ENCODE data around the gene MCM3AP. TPM values are rescaled to one million over a fixed set of nuclear protein-coding genes. Genes with fewer than 3 reads are reported as not detected.
A peak's percentile ranks its signal among the peaks of the same experiment; 100 is the strongest.

The MCM3AP gene
- total RNA-seq, 1 donor from 2014 or later, result 92.2 TPM

DNA sequence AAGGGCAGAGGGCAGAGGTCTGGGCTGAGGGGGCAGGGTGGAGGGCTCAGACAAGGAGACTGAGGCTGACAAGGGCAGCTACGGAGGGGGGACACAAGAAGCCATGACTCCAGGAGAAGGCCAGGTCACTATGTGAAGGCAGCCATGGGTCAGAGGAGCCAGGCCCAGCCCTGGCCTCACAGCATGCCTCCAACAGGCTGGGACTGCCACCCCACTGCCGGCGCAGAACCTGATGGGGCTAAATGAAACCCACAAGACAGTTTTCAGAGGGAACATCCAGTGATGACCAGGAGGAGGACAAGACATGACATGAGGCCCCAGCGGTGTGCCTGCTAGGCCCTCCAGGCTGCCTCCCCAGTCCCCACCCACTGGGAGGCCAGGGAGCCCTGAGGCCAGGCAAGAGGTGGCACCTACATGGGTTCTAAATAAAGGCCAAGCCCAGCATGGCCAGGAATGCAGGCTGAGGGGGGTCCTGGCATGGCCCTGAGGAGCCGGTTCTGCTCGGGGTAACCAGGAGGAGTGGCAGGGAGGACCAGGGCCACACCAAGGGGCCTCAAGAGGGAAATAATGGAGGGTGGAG is 29.6 kb downstream of the MCM3AP start:
- peaks cover 100% of the 10 kb centered on the region for H3K36me3 ChIP-seq
- DNase-seq (peak; percentile 49), ATAC-seq (no peak)
- no peaks in the 10 kb centered on the region for H3K9me3 ChIP-seq
- H3K27ac ChIP-seq, result no peak overlapping the region
- no peaks in the 10 kb centered on the region for H3K27me3 ChIP-seq
- no peak overlapping the region for H3K4me3 ChIP-seq
- TF ChIP-seq CTCF (IDR thresholded peaks at IDR 0.05), result no peak
- intact Hi-C loops (cut with DNase I), result no loop called here
- H3K4me1 ChIP-seq, result no peaks in the 10 kb centered on the region

GRCh38 chr21:46255166-46255565 is 30.2 kb downstream of the MCM3AP start:
- Histone ChIP-seq H3K27me3 (no peaks in the 10 kb centered on the region), H3K9me3 (no peaks in the 10 kb centered on the region), H3K4me3 (no peak overlapping the region), H3K36me3 (peaks cover 100% of the 10 kb centered on the region), H3K27ac (no peak overlapping the region), H3K4me1 (no peaks in the 10 kb centered on the region)
- ATAC-seq, result no peak
- DNase-seq, result peak; percentile 44
- intact Hi-C loops (cut with DNase I), result no loop called here
- no peak for TF ChIP-seq CTCF (IDR thresholded peaks at IDR 0.05)

DNA sequence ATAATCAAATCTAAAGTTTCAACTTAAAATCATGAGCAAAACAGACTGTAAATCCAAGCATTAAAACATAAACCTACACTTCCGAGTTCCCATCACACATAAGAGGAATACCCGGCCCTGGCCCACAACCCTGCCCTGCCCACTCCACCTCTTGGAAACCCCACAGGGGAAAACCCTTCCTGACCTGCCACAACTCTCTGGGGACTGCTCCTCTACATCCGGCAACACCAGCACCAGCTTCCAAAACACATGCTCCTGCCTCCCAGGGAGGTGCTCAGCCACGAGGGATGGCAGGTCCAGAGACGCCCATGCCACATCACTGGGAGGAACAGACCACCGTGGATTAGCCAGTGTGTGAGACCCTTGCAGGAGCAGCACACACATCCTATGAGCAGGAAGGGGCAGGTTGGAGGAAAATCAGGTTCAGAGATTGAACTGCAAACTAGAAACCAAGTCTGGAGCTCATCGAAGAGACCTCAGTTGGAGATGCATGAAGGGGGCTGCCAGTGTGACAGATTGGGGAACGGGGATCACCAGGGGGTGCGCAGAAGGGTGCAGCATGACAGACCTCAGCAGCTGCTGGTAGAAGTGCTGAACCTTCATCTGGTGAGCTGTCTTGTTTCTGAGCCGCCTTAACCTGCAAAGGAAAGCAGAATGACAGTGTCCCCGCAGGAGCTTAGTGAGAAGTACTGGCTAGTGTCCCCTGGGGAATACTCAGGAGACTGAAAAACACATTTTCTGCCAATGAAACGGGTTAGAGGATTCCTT is 31.0 kb downstream of the MCM3AP start:
- Histone ChIP-seq H3K27ac (no peak overlapping the region), H3K27me3 (no peaks in the 10 kb centered on the region), H3K4me1 (no peaks in the 10 kb centered on the region), H3K4me3 (no peak overlapping the region), H3K9me3 (no peaks in the 10 kb centered on the region), H3K36me3 (peaks cover 100% of the 10 kb centered on the region)
- intact Hi-C loops (cut with DNase I), result no loop called here
- TF ChIP-seq CTCF (IDR thresholded peaks at IDR 0.05), result no peak
- no peak for ATAC-seq
- peak; percentile 38 for DNase-seq

DNA sequence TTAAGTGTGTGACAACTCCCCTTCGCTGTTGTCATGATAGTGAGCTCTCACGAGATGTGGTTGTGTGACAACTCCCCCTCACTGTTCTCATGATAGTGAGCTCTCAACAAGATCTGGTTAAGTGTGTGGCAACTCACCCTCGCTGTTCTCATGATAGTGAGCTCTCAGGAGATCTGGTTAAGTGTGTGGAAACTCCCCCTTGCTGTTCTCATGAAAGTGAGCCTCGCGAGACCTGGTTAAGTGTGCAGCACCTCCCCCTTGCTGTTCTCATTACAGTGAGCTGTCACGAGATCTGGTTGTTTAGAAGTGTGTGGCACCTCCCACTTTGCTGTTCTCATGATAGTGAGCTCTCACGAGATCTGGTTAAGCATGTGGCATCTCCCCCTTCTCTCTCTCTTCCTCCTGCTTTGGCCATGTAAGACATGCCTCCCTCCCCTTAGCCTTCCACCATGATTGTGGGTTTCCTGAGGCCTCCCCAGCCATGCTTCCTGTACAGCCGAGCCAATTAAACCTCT is 31.7 kb downstream of the MCM3AP start:
- no peak for TF ChIP-seq CTCF (IDR thresholded peaks at IDR 0.05)
- peak; percentile 15 for DNase-seq

DNA sequence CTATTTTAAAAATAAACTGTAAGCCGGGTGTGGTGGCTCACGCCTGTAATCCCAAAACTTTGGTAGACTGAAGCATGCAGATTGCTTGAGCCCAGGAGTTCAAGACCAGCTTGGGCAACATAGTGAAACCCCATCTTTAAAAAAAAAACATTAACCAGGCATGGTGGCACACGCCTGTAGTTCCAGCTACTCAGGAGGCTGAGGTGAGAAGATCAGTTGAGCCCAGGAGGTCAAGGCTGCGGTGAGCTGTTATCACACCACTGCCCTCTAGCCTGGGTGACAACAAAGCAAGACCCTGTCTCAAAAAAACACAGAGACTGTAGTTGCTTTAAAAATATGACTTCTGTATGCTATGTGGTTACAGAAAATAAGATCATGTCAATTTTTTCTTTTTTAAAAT is 32.6 kb downstream of the MCM3AP start:
- intact Hi-C loops (cut with DNase I), result no loop called here
- no peak for TF ChIP-seq CTCF (IDR thresholded peaks at IDR 0.05)
- ATAC-seq, result no peak
- peak; percentile 4 for DNase-seq
- Histone ChIP-seq H3K36me3 (peaks cover 99% of the 10 kb centered on the region), H3K27me3 (no peaks in the 10 kb centered on the region), H3K9me3 (no peaks in the 10 kb centered on the region), H3K27ac (no peak overlapping the region), H3K4me3 (no peak overlapping the region), H3K4me1 (no peaks in the 10 kb centered on the region)

More for the DNA sequence above, 31.7 kb downstream of the MCM3AP start:
- ATAC-seq, result no peak
- H3K27me3 ChIP-seq, result no peaks in the 10 kb centered on the region
- no peaks in the 10 kb centered on the region for H3K4me1 ChIP-seq
- intact Hi-C loops (cut with DNase I), result no loop called here
- no peaks in the 10 kb centered on the region for H3K9me3 ChIP-seq
- no peak overlapping the region for H3K4me3 ChIP-seq
- H3K27ac ChIP-seq, result no peak overlapping the region
- H3K36me3 ChIP-seq, result peaks cover 99% of the 10 kb centered on the region

Measured in upper lobe of right lung (tissue), 1 donor.